K562 (cell line): Measurements from ENCODE around the gene SPATA20. TPM values are rescaled to one million over a fixed set of nuclear protein-coding genes. Genes with fewer than 3 reads are reported as not detected.

Experiments used
- BCLAF1 ChIP-seq, 2 experiments: fragments of 450-650 bp in 1 of 2; IDR thresholded peaks; 2 replicates each; pipeline ENCODE4 v1.6.1; 2011 to 2017; ENCODE audit warnings: low read depth in 2 of 2, antibody characterized with exemption in 1 of 2, borderline replicate concordance in 1 of 2, low read length in 1 of 2, mild to moderate bottlenecking in 1 of 2, mixed read lengths in 1 of 2; ENCODE audit not compliant: control insufficient read depth in 1 of 2
- CREB1 ChIP-seq, 2 experiments: sonication (generic) in 1 of 2; formaldehyde crosslinking in 1 of 2; IDR thresholded peaks; 2 replicates each; pipeline versions ENCODE4 v1.6.1 to v1.8.0; 2012 to 2022; ENCODE audit warnings: inconsistent platforms in 1 of 2, mild to moderate bottlenecking in 1 of 2, missing genetic modification reagents in 1 of 2, moderate library complexity in 1 of 2
- E4F1 ChIP-seq: fragments of 250-450 bp; sonication (Bioruptor Pico); IDR thresholded peaks from 2 replicates; pipeline ENCODE4 v1.5.0; 2021; ENCODE audit warnings: mild to moderate bottlenecking, borderline replicate concordance
- ELF4 ChIP-seq: fragments of 450-650 bp; formaldehyde crosslinking; IDR thresholded peaks from 2 replicates; pipeline ENCODE4 v1.4.0; 2022; ENCODE audit warnings: missing genetic modification characterization
- EP400 ChIP-seq: fragments of 450-650 bp; IDR thresholded peaks from 2 replicates; pipeline ENCODE4 v1.6.1; 2017; ENCODE audit warnings: antibody characterized with exemption, mild to moderate bottlenecking, moderate library complexity
- ESRRB ChIP-seq: fragments of 250-450 bp; sonication (Bioruptor Pico); IDR thresholded peaks from 2 replicates; pipeline ENCODE4 v1.5.0; 2020; ENCODE audit warnings: mild to moderate bottlenecking, moderate library complexity, borderline replicate concordance
- FOXP1 ChIP-seq: sonication (generic); formaldehyde crosslinking; IDR thresholded peaks from 2 replicates; pipeline ENCODE4 v1.8.0; 2022; ENCODE audit warnings: mild to moderate bottlenecking, missing genetic modification reagents
- GTF3C2 ChIP-seq: IDR thresholded peaks from 3 replicates; pipeline ENCODE4 v1.6.1; 2011; ENCODE audit warnings: borderline replicate concordance, mild to moderate bottlenecking, moderate library complexity; ENCODE audit not compliant: insufficient read length; ENCODE audit errors: extremely low read depth
- MYBL2 ChIP-seq, 2 experiments: fragments of 450-650 bp in 1 of 2; sonication (generic) in 1 of 2; formaldehyde crosslinking in 1 of 2; IDR thresholded peaks; 2 replicates each; pipeline versions ENCODE4 v1.6.1 to v1.8.1; 2017 to 2022; ENCODE audit warnings: borderline replicate concordance in 1 of 2, inconsistent platforms in 1 of 2, low read depth in 1 of 2, mild to moderate bottlenecking in 1 of 2, missing genetic modification reagents in 1 of 2, moderate library complexity in 1 of 2
- NR1H2 ChIP-seq: sonication (generic); formaldehyde crosslinking; IDR thresholded peaks from 2 replicates; pipeline ENCODE4 v1.4.0; 2020; ENCODE audit warnings: mild to moderate bottlenecking, missing genetic modification reagents
- PHF21A ChIP-seq: fragments of 450-650 bp; IDR thresholded peaks from 2 replicates; pipeline ENCODE4 v1.6.1; 2017; ENCODE audit warnings: low read depth, borderline replicate concordance
- PRPF4 ChIP-seq: fragments of 200-400 bp; formaldehyde crosslinking; IDR thresholded peaks from one replicate; pipeline ENCODE4 v1.6.1; 2017; ENCODE audit warnings: low read length, low read depth, mild to moderate bottlenecking; ENCODE audit not compliant: insufficient read depth, poor library complexity, severe bottlenecking
- SPI1 ChIP-seq: IDR thresholded peaks from 2 replicates; pipeline ENCODE4 v1.6.1; 2011; ENCODE audit warnings: low read depth, low read length, control low read depth, borderline replicate concordance
- SRSF9 ChIP-seq: fragments of 200-400 bp; formaldehyde crosslinking; IDR thresholded peaks from 2 replicates; pipeline ENCODE4 v1.6.1; 2017; ENCODE audit warnings: low read depth, low read length, borderline replicate concordance
- TAF1 ChIP-seq: IDR thresholded peaks from 2 replicates; pipeline ENCODE4 v1.6.1; 2011; ENCODE audit warnings: mild to moderate bottlenecking, low read length, moderate library complexity; ENCODE audit not compliant: insufficient read depth, control insufficient read depth, severe bottlenecking; ENCODE audit errors: extremely low read depth
- ZC3H8 ChIP-seq: fragments of 450-650 bp; IDR thresholded peaks from 2 replicates; pipeline ENCODE4 v1.6.1; 2017
- ZNF143 ChIP-seq: sonication (generic); formaldehyde crosslinking; IDR thresholded peaks from 2 replicates; pipeline ENCODE4 v1.9.0; 2022; ENCODE audit warnings: mild to moderate bottlenecking, missing genetic modification reagents
- ZNF436 ChIP-seq: fragments of 250-450, 450-650 bp; sonication (Bioruptor Pico); formaldehyde crosslinking; IDR thresholded peaks from 2 replicates; pipeline ENCODE4 v1.7.0; 2020; ENCODE audit warnings: mild to moderate bottlenecking
- polyA plus RNA-seq, 8 experiments: library from polyadenylated mRNA; depleted of rRNA in 4 of 8; stranded (reverse) in 5 of 8; unstranded in 3 of 8; fragments of >200 nt; fragmentation: Nextera tagmentation in 2 of 8; fragmentation: Illumina TruSeq in 1 of 8; extraction: Ambion mirVana in 2 of 8; extraction: Trizol in 1 of 8; gene quantifications; 2 replicates each; pipeline versions ENCODE4 v1.2.1 to v1.2.3, GENCODE V29; 2011 to 2014; ENCODE audit warnings: inconsistent platforms in 1 of 8, missing spikeins in 1 of 8
- total RNA-seq, 7 experiments: library from RNA; depleted of rRNA in 6 of 7; stranded (reverse); fragments of >200 nt in 6 of 7; fragmentation: Illumina TruSeq in 2 of 7; extraction: Trizol in 2 of 7; gene quantifications; 2 replicates each; pipeline versions ENCODE4 v1.2.1 to v1.2.3, GENCODE V29; 2011 to 2021; ENCODE audit warnings: low replicate concordance in 1 of 7

Gene SPATA20
- total and polyA plus RNA-seq, 9 of the 15 experiments (the other 6 are each of a cell fraction or from before 2014, with no cell fraction given) = 0.08 to 4.0 (median 1.5) TPM

GRCh38 chr17:50547035-50547735, at the start of gene SPATA20 (continued):
- TF ChIP-seq ZNF436 (no peak), NR1H2 (CRISPR knock-in tag) (no peak), CREB1 (IDR thresholded peaks at IDR 0.05) (no peak), CREB1 (CRISPR knock-in tag; IDR thresholded peaks at IDR 0.05) (no peak), FOXP1 (CRISPR knock-in tag) (peak; percentile 95), SRSF9 (no peak), ZNF143 (0 out of 2 replicates have a peak, but pooled peaks have one; percentile 22), EP400 (no peak), GTF3C2 (no peak), PHF21A (no peak), TAF1 (no peak), ELF4 (no peak), ZC3H8 (no peak), PRPF4 (no peak), E4F1 (CRISPR knock-in tag) (no peak), ESRRB (CRISPR knock-in tag) (no peak), BCLAF1 (IDR thresholded peaks at IDR 0.05; ENCODE audit: borderline replicate concordance in 1 of 2, control insufficient read depth in 1 of 2, low read depth in 2 of 2, low read length in 1 of 2) (no peak), SPI1 (peak; percentile 74), MYBL2 (IDR thresholded peaks at IDR 0.05; ENCODE audit: low read depth) (no peak), MYBL2 (CRISPR knock-in tag; IDR thresholded peaks at IDR 0.05; ENCODE audit: borderline replicate concordance) (no peak)
